Left cardiac atrium (tissue), 4 donors: Measurements from ENCODE around the gene CD300LG. TPM values are rescaled to one million over a fixed set of nuclear protein-coding genes. Genes with fewer than 3 reads are reported as not detected.
"Not testable (repeated sequence)": the region's sequence is repeated elsewhere in the genome, so short reads cannot be mapped to it uniquely, and the experiment has no call there.

Source experiments
- ATAC-seq, 2 donors: fragments of 200-7000 bp; cut with Tn5 transposase; one replicate each; pipeline ENCODE4 v1.9.1; 2020; ENCODE audit warnings: mild to moderate bottlenecking in 2 of 2, moderate library complexity in 2 of 2
- DNase-seq: peaks from one replicate; pipeline ENCODE4 v3.0.0-alpha.2; 2020
- intact Hi-C, 2 donors: fragments of 100-400 bp; cut with DNase I; formaldehyde crosslinking; loops; one replicate each; pipeline versions ENCODE4 v1.14.1 to v1.15.1; 2022 to 2023
- total RNA-seq, 2 donors: library from RNA; stranded (reverse); fragmentation: NEBNext Ultra II Directional; extraction: Animal tissue kit (Norgen Biotek cat#: 25700); gene quantifications; one replicate each; pipeline ENCODE4 v1.2.1, GENCODE V29; 2021
- donor health status: DM: no; HTN: yes; CAD: no.
- donor health status: DM: no; HTN: yes; CAD: no; lungs with severe emphysema.
- donor health status: DM: yes; HTN: yes; CAD: no.
- donor health status: Dilated cardiomyopathy.

CD300LG gene
- total RNA-seq, 2 donors from 2014 or later = 14.5 to 15.0 TPM

DNA sequence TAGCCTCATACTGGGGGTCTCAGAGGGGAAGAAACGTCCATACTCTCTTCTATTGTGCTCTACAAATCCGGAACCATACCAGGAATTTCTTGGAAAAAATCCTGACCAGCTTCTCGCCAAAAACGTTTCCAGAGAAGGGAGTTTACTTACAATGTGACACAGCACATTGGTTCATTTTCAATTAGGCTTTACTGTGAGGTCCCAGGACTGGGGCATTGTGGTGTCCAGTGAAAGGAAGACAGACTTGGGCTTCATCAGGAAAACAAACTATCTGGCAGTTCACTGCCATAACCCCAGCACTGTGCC is 45.6 kb downstream of the CD300LG start:
- no peak for ATAC-seq
- intact Hi-C loops = no loop called here
- DNase-seq = no peak

DNA sequence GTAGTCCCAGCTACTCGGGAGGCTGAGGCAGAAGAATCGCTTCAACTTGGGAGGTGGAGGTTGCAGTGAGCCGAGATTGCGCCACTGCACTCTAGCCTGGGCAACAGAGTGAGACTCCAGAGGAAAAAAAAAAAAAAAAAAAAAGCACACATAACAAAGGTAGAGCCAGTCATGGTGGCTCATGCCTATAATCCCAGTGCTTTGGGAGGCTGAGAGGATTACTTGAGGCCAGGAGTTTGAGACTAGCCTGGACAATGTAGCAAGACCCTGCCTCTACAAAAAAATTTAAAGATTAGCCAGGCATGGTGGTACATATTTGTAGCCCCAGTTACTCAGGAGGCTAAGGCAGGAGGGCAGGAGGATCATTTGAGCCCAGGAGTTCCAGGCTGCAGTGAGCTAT is 47.5 kb downstream of the CD300LG start:
- DNase-seq, ATAC-seq, intact Hi-C loops: not testable (repeated sequence)

DNA sequence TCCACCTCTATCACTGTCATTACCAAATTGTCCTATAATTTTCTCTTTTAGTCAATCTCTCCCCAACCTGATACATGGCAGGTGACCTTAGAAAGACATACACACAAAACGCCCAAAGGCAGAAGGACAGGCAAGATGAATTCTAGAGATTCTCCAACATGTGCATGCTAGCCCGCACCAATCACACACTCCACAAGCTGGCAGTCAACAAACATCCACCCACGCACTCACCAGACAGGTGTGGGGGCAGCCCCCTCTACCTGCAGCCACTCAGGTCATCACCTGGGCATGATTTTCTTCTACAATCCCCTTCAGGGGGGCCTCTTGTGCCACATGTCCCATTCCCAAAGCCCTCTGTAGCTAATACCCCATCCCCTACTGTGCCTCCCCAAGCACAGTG is 50.9 kb downstream of the CD300LG start:
- no peak for ATAC-seq
- no peak for DNase-seq
- intact Hi-C loops = no loop called here

DNA sequence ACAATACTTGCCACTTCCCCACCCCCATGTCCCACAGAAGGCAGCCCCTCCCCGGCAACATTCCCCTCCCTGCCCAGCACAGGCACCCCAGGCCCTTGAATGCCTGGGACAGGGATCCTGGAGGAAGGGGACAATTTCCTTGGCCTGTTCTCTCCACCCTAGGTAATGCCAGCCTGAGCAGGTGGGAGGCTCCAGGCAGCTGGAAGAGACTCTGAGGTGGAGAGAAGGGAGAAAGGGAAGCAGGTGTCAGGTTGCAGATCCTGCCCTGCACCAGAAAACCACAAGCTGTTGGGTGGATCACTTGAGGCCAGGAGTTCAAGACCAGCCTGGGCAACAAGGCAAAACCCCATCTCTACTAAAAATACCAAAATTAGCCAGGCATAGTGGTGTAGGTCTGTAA is 51.5 kb downstream of the CD300LG start:
- intact Hi-C loops = no loop called here
- no peak for DNase-seq
- no peak for ATAC-seq

DNA sequence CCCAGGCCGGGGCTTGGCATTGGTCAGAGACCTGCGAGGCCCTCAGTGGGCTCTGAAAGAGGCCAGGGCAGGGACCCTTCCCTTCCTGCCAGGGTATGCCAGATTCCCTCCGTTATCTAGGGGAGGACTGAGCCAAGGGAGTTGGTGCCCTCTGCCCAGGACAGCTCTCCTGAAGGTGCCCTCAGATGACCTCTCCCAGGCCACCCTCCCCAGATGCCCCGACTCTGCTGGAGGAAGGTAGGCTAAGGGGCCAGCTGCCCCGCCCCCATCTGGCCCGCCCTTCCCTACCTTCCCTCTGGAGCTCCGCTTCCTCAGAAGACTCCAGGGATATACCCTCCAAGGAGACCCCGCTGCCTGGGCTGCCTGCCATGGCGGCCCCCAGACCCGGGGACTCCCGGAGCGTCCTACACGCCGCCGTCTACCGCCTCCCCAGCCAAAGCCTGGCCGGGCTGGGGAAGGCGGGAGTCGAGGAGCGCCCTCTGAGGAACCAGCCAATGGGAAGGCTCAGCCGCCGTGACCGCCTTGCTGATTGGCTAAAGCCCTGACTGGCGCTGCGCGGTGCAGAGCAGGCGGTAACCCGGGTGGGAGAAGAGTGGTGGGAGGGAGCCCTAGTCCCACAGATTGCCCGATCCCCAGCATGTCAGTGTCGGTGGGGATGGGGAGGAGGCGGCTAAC is 53.3 kb downstream of the CD300LG start:
- peak; percentile 91 for DNase-seq
- intact Hi-C loops = no loop called here
- ATAC-seq = peak; percentile 98 to 99

DNA sequence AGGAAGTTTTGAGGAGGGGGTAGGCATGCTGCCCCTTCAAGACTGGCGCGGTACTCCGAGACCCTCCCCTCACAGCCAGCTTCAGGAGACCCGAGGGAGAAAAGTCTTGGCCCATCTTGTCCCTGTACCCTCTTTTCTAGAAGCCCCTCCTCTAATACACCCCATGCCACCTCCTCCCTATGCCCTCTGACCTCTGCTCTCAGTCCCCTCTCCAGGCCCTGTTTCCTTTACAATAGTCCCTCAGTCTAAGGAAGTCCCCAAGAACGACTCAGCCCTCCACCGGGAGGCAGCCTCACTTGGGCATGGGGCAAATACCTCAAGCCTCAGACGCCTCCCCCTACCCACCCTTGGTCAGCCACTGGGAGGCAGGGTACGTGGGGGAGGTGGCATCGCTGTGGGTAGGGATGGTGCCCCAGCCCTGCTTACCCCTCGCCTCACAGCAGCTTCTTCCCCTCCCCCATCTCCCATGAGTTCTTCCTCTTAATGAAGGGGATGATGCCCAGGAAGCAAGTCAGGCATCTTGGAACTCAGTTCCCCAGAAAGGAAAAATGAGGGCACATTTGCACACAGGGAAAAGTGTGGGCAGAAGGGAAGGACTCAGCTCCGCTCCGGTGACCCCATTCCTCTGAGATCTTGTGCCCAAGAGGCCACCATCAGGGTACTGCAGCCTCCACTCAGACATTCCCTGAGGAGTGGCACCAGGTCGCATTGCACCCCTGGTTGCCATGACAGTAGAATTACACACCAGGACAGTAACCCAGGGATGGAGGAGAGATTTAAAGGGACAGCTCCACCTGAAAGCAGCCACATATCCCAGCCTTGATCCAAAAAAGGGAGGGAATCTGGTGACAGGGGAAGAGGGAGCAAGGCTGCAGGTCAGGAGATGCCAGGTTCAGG is 54.1 kb downstream of the CD300LG start:
- intact Hi-C loops = no loop called here
- ATAC-seq = no peak
- no peak for DNase-seq

DNA sequence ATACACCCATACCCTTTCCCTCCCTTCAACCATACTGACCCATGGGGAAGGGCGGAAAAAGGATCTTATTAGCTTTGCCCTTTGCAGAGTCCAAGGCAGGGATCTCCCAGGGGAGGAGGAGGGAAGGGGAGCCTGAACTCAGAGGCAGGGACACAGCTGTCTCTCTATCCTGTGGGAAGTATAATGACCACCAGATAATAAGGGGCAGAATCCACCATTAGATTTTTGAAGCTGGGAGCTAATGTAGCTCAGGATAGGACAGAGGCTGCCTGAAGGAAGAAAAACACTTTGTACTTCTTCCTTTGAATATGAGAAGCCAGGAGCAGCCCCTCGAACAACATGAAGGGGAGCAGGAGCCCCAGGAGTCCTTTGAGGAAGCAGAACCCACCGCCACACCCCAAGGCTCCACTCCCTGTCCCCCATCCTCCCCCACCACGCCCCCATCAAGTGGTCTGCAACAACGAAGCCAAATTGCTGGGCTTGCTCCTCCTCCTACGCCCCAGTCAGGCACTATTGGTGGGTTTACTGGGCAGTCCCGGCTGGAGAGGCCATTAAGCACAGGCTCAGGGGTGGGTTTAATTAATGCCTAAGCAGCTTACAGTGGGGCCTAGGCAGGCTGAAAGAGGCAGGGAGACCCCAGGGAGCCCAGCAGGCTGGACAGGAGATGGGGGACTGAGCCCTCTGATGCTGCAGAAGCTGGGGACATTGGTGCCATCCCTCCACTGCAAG is 55.0 kb downstream of the CD300LG start:
- intact Hi-C loops = no loop called here
- DNase-seq (no peak), ATAC-seq (no peak)

DNA sequence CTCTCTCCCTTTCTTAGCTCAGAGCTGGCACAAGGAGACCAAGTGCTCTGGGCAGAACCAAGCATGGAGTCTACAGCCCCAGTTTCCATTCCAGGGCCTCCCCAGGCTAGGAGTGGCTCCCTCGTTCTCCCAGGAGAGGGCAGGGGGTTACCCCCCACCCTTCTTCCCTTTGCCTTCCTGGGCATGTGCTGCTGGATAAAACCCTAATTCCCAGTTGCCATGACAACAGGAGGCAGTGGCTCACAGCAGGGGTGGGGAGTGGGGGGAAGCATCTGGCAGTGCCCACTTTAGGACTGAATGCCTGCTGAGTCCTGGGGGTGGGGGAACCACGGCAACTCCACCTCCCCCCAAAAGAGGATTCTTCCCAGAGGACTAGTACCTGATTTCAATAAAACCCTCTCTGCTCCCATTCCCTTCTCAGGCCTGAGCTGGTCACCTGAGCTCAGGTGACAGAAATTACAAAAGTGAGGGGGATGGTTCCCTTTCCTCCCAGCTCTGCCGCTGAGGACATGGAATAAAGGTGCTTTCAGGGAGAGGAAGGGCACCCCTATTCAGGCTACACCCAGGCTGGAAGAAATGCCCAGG is 58.5 kb downstream of the CD300LG start:
- ATAC-seq = no peak
- no peak for DNase-seq
- intact Hi-C loops = no loop called here

DNA sequence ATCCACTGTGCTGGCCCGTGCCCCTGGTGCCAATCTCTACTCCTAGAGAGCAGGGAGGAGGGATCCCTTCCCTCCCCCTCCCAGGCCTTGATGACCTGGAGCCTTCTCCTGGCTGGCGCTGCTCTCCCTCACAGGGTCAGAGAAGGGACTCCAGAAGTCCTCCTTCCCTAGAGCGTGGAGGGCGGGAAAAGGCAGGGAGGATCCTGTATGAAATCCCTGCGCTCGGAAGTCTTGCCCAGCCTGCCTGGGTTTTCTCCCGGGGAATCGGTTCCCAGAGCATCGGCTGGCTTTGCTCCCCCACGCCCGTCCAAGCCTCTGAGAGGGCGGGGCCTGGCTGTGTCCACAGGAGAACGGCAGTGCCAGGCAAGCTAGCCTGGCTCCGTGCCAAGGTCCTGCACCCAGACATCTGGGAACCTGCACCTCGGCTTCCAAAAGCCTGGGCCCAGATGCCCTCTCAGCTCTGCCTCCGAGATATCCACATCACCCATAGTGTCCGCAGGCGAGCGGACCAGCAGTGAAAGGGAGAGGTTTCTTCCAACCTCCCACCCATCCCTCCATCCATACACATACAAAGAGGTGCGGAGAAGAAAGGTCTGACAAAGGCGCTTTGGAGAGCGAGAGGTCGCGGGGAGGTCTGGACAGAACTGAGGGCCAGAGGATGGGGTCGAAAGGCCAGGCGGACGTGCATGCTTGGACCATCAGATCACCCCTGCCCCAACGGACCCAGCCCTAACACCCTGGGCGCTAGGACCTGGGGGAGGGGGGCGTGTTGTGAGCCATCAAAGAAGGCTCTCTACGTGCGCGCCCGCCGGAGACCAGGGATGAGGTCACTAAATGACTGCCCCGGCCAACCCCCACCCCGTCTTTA is 59.2 kb downstream of the CD300LG start:
- DNase-seq (peak; percentile 80), ATAC-seq (peak; percentile 75 to 86)
- intact Hi-C loops = no loop called here

DNA sequence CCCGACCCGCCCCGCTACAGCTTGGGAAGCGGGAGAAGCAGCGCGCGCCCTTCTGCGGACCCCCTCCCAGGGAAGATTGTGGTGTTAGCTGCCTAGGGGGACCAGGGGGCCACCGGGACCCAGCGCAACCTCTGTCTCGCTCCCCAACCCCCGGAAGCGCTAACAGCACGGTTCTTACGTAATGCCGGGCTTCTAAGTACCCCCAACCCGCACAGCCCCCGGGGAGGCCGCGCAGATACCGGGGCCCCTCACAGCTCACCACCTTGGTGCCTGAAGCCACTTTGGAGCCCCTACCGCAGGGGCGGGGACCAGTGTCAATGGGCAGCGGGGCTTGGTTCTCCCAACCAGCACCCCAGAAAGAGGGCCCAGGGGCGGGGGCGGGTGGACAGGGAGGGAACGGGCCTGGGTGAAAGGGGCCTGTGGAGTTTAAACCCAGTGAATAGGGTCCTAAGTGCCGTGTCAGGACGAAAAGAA is 60.0 kb downstream of the CD300LG start:
- intact Hi-C loops = no loop called here
- no peak for DNase-seq
- peak; percentile 8 to 13 for ATAC-seq

DNA sequence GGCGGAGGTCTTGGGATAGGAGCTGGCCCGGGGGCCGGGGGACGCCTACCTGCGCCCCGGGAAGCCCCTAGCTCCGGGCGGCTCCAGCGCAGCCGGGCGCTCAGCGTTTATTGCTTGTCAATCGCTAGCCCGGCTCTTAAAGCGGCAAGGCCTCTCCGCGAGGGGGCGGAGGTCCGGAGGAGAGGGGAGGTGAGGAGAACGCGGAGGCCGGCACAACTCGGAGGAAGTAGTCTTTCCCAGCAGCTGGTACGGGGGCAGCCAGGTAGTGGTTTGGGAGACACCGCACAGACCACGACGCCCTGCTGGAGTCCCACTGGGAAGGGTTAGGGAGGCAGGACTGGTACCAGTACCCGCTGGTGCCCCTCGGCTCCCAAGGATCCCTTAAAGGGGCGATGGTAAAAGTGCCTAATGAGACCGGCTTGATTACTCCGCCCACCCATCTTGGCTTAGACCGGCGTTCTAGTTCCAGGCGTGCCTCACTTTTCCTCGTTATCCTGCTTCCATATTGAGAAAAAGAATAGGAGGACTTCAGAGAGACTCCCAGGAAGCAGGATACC is 60.5 kb downstream of the CD300LG start, which contains the start of gene MPP2:
Gene MPP2, minus strand, starts transcription at position 112 of the 557 bp plus-strand sequence. CDS start 3,076 bp downstream, outside the sequence.
- DNase-seq (peak; percentile 70), ATAC-seq (peak; percentile 70 to 76)

DNA sequence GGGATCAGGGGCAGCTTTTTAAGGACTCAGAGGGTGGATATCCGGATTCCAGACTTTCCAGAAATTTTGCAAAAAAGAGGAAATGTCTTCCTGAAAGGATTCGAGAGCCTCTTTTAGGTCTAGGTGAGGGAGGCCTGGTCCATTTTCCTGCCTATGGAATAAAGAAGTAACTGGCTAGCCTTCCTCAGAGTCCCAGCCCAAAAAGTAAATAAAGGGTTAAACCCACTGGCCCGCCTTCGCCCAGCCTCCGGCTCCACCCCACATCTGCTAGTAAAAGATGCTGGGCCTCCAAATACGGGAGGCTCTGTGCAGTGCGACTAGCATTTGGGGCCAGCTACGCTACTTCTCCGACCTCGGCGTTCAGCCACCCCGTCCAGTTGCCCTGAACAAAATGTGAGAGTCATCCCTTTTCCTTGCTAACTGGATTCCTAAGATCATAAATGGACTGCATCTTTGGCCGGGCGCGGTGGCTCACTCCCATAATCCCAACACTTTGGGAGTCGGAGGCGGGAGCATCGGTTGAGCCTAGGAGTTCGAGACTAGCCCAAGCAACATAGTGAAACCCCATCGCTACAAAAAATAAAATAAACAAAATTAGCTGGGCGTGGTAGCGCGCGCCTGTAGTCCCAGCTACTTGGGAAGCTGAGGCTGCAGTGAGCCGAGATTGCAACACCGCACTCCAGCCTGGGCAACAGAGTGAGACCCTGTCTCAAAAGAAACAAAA is 61.2 kb downstream of the CD300LG start:
- intact Hi-C loops = no loop called here
- ATAC-seq (peak; percentile 64 to 76), DNase-seq (peak; percentile 74)

More for the DNA sequence above, 60.5 kb downstream of the CD300LG start, which contains the start of gene MPP2:
- intact Hi-C loops = no loop called here

DNA sequence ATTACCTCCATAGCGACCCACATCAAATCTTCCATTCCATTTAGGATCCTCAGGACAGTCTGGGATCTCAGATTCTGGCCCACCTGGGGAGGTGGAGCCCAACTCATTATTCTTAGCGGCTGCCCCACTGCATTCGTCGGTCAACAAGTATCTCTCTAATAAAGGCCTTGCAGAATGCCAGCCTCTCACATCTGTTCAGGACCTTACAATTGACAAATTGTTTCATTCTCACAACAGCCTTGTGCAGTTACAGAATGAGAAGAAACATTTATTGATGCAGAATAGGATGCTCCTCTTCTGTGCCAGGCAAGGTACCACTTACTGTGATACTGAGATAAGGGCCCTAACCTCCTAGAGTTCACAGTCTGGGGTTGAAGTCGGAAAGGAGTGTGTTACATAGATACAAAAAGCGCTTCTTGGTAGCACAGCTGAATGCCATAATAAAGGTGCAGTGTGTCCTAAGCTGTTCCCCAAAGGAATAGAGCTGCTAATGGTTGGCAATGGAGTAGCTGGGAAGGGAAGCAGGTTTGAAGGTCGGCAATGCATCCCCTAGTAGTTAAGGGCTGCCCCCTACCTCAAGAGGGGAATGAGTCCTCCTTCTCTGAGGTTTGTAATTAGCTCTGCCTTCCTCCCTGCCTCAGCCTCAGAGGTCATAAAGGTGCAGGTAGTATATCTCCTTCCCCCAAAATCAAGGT is 62.7 kb downstream of the CD300LG start:
- intact Hi-C loops = no loop called here
- no peak for DNase-seq
- ATAC-seq = no peak

DNA sequence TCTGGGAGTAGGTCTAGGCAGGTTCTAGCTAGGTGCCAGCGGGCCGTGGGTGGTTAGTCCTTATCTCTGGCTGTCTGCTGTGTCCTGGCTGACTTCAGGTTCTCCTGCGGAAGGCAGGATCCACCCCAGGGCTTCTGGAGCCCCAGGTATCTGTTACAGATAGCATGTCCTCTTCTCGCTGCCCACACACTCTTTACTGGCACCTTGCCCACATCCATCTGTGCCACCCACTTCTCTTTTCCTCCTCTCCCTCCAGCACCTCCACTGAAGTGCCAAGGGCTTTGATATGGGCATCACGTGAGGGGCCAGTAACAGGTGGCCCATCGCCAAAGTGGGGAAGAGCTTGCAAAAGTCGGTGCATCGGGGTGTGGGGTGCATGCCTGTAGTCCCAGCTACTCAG is 64.9 kb downstream of the CD300LG start:
- peak; percentile 24 to 42 for ATAC-seq
- peak; percentile 73 for DNase-seq
- intact Hi-C loops = no loop called here

DNA sequence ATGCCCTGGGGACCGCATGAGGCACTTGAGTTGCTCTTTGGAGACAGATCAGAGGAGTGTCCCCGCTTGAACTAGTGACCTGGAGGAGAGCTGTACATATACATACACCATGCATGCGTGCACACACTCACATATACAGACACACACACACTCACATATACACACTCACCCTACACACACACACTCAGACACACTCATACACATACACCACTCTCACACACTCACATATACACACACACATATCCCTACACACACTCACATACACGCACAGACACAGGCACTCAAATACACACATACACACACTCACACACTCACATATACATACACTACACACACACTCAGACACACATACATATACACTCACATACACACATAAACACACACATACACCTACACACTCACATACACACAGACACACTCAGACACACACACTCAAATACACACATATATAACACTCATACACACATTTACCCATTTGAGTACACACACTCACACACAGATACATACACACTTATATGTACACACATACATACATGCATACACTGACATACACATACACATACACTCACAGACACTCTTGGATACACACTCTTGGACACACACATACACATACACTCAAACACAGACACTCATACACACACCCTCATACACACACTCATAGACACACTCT is 65.8 kb downstream of the CD300LG start:
- intact Hi-C loops = no loop called here
- no peak for DNase-seq
- no peak for ATAC-seq
